ENCODE results near the gene MMP28.

DNA sequence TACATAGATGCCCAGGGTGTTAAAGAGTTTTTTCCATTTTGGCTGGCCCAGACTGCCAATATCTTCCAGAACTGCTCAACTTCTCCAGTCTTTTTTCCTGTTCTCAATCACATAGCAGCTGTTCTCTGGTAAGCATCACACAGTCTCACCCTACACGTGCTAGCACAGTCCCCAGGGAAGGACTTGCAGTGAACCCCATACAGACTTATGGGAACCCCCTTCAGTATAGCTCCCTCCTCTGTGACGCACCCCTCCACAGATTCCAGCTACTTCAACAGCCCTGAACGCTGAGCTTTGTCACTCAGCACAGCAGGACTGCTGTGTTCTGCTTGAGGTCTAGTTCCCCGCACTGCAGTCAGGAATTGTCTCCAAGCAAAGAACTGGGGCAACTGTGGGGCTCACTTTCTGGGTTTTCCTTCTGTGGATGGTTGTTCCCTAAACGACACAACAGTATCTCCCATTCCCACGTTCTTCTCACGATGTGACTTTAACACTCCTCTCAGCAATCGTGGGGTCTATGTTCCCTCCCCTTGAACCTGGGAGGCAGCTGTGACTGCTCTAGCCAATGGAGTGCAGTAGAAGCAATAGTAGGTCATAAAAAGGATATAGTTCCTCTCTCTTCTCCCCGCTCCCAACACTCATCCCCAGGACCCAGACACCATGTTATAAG is 3.6 kb downstream of the MMP28 start:
- TF ChIP-seq, protein P1, sequence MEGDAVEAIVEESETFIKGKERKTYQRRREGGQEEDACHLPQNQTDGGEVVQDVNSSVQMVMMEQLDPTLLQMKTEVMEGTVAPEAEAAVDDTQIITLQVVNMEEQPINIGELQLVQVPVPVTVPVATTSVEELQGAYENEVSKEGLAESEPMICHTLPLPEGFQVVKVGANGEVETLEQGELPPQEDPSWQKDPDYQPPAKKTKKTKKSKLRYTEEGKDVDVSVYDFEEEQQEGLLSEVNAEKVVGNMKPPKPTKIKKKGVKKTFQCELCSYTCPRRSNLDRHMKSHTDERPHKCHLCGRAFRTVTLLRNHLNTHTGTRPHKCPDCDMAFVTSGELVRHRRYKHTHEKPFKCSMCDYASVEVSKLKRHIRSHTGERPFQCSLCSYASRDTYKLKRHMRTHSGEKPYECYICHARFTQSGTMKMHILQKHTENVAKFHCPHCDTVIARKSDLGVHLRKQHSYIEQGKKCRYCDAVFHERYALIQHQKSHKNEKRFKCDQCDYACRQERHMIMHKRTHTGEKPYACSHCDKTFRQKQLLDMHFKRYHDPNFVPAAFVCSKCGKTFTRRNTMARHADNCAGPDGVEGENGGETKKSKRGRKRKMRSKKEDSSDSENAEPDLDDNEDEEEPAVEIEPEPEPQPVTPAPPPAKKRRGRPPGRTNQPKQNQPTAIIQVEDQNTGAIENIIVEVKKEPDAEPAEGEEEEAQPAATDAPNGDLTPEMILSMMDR (IDR thresholded peaks at IDR 0.05): no peak
- TF ChIP-seq POLR2A (IDR thresholded peaks at IDR 0.05): no peak
